ENCODE results near the gene TNFSF13.

DNA sequence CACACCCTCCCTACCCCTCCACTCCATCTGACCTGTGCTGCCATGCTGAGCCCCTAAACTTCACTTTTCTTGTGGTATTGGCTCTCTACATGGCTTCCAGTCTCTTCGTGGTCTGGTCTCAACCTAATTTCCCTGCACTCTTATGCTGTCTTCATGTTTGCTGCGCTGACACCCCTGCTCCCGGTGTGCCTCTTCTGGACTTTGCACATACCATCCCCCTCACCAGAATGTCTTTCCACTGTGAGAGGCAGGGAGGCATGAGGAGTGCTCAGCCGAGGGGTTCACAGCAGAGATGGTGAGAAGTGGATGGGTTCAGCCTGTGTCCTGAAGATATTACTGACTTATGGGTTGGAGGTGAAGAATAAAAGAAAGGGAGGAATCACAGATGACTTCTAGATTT is 7.2 kb upstream of the TNFSF13 start:
- TF ChIP-seq, protein P1, sequence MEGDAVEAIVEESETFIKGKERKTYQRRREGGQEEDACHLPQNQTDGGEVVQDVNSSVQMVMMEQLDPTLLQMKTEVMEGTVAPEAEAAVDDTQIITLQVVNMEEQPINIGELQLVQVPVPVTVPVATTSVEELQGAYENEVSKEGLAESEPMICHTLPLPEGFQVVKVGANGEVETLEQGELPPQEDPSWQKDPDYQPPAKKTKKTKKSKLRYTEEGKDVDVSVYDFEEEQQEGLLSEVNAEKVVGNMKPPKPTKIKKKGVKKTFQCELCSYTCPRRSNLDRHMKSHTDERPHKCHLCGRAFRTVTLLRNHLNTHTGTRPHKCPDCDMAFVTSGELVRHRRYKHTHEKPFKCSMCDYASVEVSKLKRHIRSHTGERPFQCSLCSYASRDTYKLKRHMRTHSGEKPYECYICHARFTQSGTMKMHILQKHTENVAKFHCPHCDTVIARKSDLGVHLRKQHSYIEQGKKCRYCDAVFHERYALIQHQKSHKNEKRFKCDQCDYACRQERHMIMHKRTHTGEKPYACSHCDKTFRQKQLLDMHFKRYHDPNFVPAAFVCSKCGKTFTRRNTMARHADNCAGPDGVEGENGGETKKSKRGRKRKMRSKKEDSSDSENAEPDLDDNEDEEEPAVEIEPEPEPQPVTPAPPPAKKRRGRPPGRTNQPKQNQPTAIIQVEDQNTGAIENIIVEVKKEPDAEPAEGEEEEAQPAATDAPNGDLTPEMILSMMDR (IDR thresholded peaks at IDR 0.05) = no peak
- no peak for TF ChIP-seq POLR2A (IDR thresholded peaks at IDR 0.05)

All from uterus (tissue), 2 donors.